Kidney epithelial cell (primary cell): ENCODE results near the gene ANKRA2. TPM values are rescaled to one million over a fixed set of nuclear protein-coding genes. Genes with fewer than 3 reads are reported as not detected.
"Not testable (repeated sequence)": the region's sequence is repeated elsewhere in the genome, so short reads cannot be mapped to it uniquely, and the experiment has no call there.

Experiments
- DNase-seq: peaks from one replicate; pipeline ENCODE4 v3.0.0-alpha.2; 2010; ENCODE audit warnings: low read depth
- H3K27me3 ChIP-seq: 2 replicates; pipeline ENCODE4 v1.6.0; 2011; ENCODE audit warnings: low read length; ENCODE audit not compliant: control insufficient read depth, insufficient read depth
- H3K36me3 ChIP-seq: 2 replicates; pipeline ENCODE4 v1.5.1; 2011; ENCODE audit warnings: low read length; ENCODE audit not compliant: control insufficient read depth, insufficient read depth
- H3K4me3 ChIP-seq: 2 replicates; pipeline ENCODE4 v1.5.1; 2011; ENCODE audit warnings: low read depth, mild to moderate bottlenecking, control low read depth, low read length
- CTCF ChIP-seq: IDR thresholded peaks from 2 replicates; pipeline ENCODE4 v1.5.1; 2011; ENCODE audit warnings: mild to moderate bottlenecking, moderate library complexity, low read length, control low read depth, inconsistent platforms; ENCODE audit not compliant: insufficient read depth, poor library complexity, severe bottlenecking
- total RNA-seq: library from RNA; depleted of rRNA; stranded (reverse); fragments of >200 nt; gene quantifications from 2 replicates; pipeline ENCODE4 v1.2.3, GENCODE V29; 2015

ANKRA2 gene
- total RNA-seq, 1 donor from 2014 or later = 15.3 TPM

GRCh38 chr5:73523861-73524260, 41.6 kb downstream of the ANKRA2 start:
- Histone ChIP-seq H3K27me3 (no peaks in the 10 kb centered on the region), H3K36me3 (no peaks in the 10 kb centered on the region), H3K4me3 (no peak overlapping the region)
- no peak for TF ChIP-seq CTCF
- DNase-seq = no peak

GRCh38 chr5:73522989-73523388, 42.5 kb downstream of the ANKRA2 start:
- no peak for TF ChIP-seq CTCF
- H3K36me3 ChIP-seq = no peaks in the 10 kb centered on the region
- H3K4me3 ChIP-seq = no peak overlapping the region
- DNase-seq = no peak
- H3K27me3 ChIP-seq = no peaks in the 10 kb centered on the region

- Histone ChIP-seq H3K27me3 (no peaks in the 10 kb centered on the region), H3K4me3 (no peak overlapping the region), H3K36me3 (no peaks in the 10 kb centered on the region)
- DNase-seq = peak; percentile 45
- TF ChIP-seq CTCF = peak; percentile 82
These were observed 45.7 kb downstream of the ANKRA2 start for GRCh38 chr5:73519531-73520283.

- DNase-seq = no peak
- H3K36me3 ChIP-seq = no peaks in the 10 kb centered on the region
- no peak for TF ChIP-seq CTCF
These were observed 50.2 kb downstream of the ANKRA2 start for GRCh38 chr5:73515232-73515631.

GRCh38 chr5:73514418-73514817, 51.0 kb downstream of the ANKRA2 start:
- Histone ChIP-seq H3K36me3 (no peaks in the 10 kb centered on the region), H3K4me3 (no peak overlapping the region), H3K27me3 (no peaks in the 10 kb centered on the region)
- DNase-seq = no peak
- TF ChIP-seq CTCF = no peak

More at GRCh38 chr5:73515232-73515631, 50.2 kb downstream of the ANKRA2 start:
- no peak overlapping the region for H3K4me3 ChIP-seq
- no peaks in the 10 kb centered on the region for H3K27me3 ChIP-seq

GRCh38 chr5:73513996-73514395, 51.4 kb downstream of the ANKRA2 start:
- no peak for TF ChIP-seq CTCF
- no peaks in the 10 kb centered on the region for H3K27me3 ChIP-seq
- no peaks in the 10 kb centered on the region for H3K36me3 ChIP-seq
- no peak for DNase-seq
- H3K4me3 ChIP-seq = no peak overlapping the region

GRCh38 chr5:73508521-73508920, 56.9 kb downstream of the ANKRA2 start:
- H3K36me3 ChIP-seq, H3K4me3 ChIP-seq, H3K27me3 ChIP-seq, DNase-seq: not testable (repeated sequence)
